ENCODE measurements around the gene CYP2A7.
"Not testable (repeated sequence)": the region's sequence is repeated elsewhere in the genome, so short reads cannot be mapped to it uniquely, and the experiment has no call there.

CYP2A7 gene

GRCh38 chr19:40867701-40868100 lies 14.3 kb downstream of the CYP2A7 start:
- no peak for DNase-seq (ENCODE audit: extremely low read depth, low read depth)
- TF ChIP-seq, protein P1, sequence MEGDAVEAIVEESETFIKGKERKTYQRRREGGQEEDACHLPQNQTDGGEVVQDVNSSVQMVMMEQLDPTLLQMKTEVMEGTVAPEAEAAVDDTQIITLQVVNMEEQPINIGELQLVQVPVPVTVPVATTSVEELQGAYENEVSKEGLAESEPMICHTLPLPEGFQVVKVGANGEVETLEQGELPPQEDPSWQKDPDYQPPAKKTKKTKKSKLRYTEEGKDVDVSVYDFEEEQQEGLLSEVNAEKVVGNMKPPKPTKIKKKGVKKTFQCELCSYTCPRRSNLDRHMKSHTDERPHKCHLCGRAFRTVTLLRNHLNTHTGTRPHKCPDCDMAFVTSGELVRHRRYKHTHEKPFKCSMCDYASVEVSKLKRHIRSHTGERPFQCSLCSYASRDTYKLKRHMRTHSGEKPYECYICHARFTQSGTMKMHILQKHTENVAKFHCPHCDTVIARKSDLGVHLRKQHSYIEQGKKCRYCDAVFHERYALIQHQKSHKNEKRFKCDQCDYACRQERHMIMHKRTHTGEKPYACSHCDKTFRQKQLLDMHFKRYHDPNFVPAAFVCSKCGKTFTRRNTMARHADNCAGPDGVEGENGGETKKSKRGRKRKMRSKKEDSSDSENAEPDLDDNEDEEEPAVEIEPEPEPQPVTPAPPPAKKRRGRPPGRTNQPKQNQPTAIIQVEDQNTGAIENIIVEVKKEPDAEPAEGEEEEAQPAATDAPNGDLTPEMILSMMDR (IDR thresholded peaks at IDR 0.05; ENCODE audit: low read depth, low read length): no peak

GRCh38 chr19:40864739-40865496 lies 17.1 kb downstream of the CYP2A7 start:
- not testable (repeated sequence) for DNase-seq (ENCODE audit: extremely low read depth, low read depth)

DNA sequence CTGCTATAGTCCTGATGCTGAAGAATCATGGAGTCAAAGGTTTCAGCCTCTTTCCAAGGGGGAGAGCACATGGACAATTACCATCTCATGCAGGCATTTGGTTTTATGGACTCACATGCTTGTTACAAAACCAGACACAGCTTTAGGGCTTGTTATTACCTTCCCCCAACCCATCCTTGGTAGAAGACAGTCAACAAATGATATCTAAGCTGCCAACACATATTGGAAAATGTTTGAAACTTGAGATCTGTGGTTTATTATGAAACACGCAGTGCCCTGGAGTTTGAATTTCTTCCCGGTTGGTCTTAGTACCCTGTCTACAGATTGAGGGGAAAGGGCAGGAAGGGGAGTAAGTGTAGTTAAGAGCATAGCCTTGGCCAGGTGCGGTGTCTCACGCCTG lies 19.2 kb downstream of the CYP2A7 start:
- peak; percentile 50 for DNase-seq (ENCODE audit: extremely low read depth, low read depth)

GRCh38 chr19:40862333-40862732 lies 19.7 kb downstream of the CYP2A7 start:
- no peak for DNase-seq (ENCODE audit: extremely low read depth, low read depth)
- TF ChIP-seq, protein P1 (IDR thresholded peaks at IDR 0.05; ENCODE audit: low read depth, low read length): no peak

More for the DNA sequence above, 19.2 kb downstream of the CYP2A7 start:
- TF ChIP-seq, protein P1 (IDR thresholded peaks at IDR 0.05; ENCODE audit: low read depth, low read length): no peak

- TF ChIP-seq, protein P1 (IDR thresholded peaks at IDR 0.05; ENCODE audit: low read depth, low read length): no peak
- DNase-seq (ENCODE audit: extremely low read depth, low read depth): no peak
These were observed 23.9 kb downstream of the CYP2A7 start for GRCh38 chr19:40858109-40858508.

DNA sequence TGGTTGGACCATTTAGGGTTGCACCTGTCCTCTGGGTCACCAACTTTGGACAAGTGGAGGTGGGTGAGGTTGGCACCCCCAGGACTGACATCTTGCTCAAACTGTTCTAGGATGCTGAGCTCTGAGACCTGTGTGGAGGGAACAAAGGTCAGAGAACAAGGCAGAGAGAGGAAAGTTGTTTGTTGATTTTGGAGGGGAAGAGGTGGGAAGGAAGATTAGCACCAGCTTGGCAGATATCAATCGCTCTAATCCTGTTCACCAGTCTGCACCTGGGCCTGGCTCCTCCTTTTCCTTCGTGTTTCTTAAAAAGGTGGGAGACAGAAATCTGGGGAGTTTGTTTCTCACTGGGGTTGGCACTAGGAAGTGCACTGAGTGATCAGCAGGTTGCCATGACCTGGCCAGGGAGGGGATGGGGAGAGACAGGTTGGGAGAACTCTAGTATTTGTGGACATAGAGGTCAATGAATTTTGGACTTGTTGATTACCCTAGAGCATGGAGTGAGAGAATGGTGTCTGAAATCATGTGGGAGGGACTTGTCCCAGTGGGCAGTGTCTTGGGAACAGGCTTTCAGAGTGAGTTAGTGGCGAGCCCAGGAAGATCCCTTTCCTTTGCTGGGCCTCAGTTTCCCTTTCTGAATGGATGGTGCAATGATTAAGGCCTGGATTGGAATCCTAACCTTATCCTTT lies 29.4 kb downstream of the CYP2A7 start:
- not testable (repeated sequence) for DNase-seq (ENCODE audit: extremely low read depth, low read depth)

- not testable (repeated sequence) for DNase-seq (ENCODE audit: extremely low read depth, low read depth)
These were observed 31.8 kb downstream of the CYP2A7 start, which contains the start of gene CYP2A6 for GRCh38 chr19:40850277-40850676. TSS of gene CYP2A6 (minus strand) at chr19:40850447. CDS start at chr19:40850426, 21 bp downstream.

DNA sequence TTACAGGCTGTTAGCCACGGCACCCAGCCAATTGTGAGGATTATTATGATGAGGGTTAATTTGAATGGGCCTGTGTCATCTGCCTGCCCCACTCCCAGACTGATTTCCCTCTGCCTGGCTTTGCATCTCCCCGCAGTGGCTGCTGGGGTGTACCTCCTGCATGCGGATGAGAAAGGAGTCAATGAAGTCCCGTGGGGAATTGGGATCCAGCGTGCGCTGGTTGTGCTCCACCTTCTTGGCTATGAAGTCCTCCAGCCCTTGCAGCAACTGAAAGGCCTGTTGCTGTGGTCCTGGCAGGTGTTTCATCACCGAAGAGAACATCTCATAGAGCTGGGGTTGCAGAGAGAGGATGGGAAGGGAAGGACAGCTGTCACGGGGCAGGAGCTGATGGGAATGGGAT lies 35.3 kb downstream of the CYP2A7 start:
- DNase-seq (ENCODE audit: extremely low read depth, low read depth): not testable (repeated sequence)

DNA sequence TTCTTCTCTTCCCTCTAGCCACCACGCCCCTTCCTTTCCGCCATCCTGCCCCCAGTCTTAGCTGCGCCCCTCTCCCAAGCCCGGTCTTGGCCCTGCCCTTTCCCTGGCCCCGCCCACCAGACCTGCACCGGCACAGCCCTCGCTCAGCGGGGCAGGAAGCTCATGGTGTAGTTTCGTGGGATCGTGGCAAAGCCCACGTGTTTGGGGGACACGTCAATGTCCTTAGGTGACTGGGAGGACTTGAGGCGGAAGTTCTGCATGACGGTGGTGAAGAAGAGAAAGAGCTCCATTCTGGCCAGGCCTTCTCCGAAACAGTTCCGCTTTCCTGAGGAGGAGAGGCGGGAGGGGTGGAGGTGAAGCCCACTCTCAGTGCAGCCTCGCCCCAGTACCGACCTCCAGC lies 38.4 kb downstream of the CYP2A7 start:
- not testable (repeated sequence) for DNase-seq (ENCODE audit: extremely low read depth, low read depth)

DNA sequence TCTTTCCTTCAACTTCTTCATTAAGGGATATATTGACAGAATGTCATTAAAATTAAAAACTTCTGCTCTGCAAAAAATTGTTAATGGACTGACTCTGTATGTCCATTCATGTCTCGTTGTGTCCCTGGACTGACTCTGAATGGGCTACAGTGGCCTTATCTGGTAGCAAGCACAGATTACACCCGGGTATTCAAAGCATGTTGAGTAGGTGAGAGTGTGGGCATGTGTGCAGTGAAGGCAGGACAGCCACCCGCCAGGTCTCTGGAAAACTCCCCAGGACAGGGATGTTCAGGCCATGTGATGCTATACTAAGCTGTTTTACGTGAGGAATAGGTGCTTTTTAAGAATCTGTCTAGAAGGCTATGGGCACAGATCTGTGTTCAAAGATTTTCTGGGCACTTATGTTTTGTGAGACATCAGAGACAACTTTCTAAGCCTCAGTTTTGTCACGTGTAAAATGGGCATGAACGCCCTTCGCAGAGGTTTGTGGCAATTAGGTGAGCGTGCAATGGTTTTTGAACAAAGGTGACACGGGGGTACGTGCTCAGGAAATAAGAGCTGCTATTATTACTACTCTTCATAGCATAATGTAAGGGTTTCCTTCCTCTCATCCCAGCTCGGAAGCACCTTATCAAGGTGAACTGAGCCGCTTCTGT lies 38.9 kb downstream of the CYP2A7 start:
- not testable (repeated sequence) for DNase-seq (ENCODE audit: extremely low read depth, low read depth)

- DNase-seq (ENCODE audit: extremely low read depth, low read depth): not testable (repeated sequence)
These were observed 40.0 kb downstream of the CYP2A7 start for GRCh38 chr19:40842012-40842411.

DNA sequence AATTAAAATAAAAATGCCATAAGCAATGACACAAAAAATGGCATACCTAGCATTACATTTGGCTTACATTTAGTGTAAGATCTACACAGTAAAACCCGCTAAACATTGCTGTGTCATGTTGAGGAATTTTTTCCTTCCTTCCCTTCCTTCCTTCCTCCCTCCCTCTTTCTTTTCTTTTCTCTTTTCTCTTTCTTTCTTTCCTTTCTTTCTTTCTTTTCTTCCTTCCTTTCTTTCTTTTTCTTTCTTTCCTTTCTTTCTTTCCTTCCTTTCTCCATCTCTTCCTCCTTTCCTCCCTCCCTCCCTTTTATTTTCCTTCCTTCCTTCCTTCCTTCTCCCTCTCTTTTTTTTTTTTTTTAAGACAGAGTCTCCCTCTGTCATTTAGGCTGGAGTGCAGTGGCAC lies 43.6 kb downstream of the CYP2A7 start:
- DNase-seq (ENCODE audit: extremely low read depth, low read depth): not testable (repeated sequence)
